ENCODE measurements around the gene LDLRAD4. TPM values are rescaled to one million over a fixed set of nuclear protein-coding genes. Genes with fewer than 3 reads are reported as not detected.

LDLRAD4 gene
- total RNA-seq, 4 donors from 2014 or later: 20.4 to 40.4 (median 35.3) TPM

DNA sequence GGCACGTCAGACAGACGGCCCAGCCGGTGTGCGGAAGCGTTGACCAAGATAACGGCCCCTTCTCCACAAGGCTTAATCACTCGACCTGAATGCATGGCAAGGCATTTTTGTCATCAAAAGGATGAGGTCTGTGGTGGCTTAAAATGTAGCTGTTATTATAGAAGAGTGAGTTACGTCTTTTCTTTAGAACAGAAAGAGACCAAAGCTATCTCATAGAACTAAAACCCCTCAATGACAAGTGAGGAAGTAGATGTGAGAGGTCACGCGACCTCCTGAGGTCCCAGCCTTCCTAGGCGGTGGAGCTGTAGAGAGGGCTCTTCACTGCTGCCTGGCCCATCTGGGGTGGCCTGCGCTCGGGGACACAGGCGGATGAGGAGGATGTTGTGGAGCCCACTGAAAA lies 75.7 kb downstream of the LDLRAD4 start:
- no peak overlapping the region for H3K27ac ChIP-seq (replicated peaks in 1 of 4)
- no peaks in the 10 kb centered on the region for H3K36me3 ChIP-seq
- DNase-seq (ENCODE audit: extremely low spot score): no peak
- intact Hi-C loops (cut with DNase I): no loop called here
- H3K4me1 ChIP-seq: peaks cover 4 to 54% (median 30%) of the 10 kb centered on the region in 4 donors
- H3K9me3 ChIP-seq: no peaks in the 10 kb centered on the region
- 93% methylated on average over 12 of the region's 14 CpGs for WGBS
- H3K4me3 ChIP-seq: no peak overlapping the region
- TF ChIP-seq CTCF (IDR thresholded peaks at IDR 0.05) (no peak), POLR2A (IDR thresholded peaks at IDR 0.05; ENCODE audit: low read depth) (no peak), POLR2AphosphoS5 (IDR thresholded peaks at IDR 0.05) (no peak), EP300 (IDR thresholded peaks at IDR 0.05) (no peak)
- H3K27me3 ChIP-seq: no peaks in the 10 kb centered on the region

DNA sequence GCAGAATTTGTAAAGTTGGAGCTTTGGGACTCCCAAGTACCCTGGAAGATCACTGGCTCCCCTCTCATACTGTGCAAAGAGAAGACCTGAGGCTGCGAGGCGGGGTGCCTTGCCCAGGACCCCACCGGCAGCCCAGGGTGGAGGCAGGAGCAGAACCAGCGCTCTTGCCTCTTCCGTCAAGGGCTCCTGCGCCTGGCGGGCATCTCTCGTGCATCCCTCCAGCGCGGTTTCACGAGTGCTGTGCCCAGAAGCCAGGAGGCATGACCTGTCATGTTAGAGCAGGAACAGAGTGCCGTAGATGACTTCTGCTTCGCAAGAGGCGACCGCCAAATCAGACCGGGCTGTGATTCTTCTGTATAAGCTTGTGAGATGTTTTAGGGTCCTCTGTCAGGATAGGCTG lies 77.3 kb downstream of the LDLRAD4 start:
- Histone ChIP-seq H3K27ac (replicated peaks in 1 of 4) (no peak overlapping the region), H3K9me3 (no peaks in the 10 kb centered on the region), H3K4me3 (no peak overlapping the region), H3K4me1 (peaks cover 13 to 54% (median 31%) of the 10 kb centered on the region in 4 donors), H3K36me3 (no peaks in the 10 kb centered on the region), H3K27me3 (no peaks in the 10 kb centered on the region)
- 90% methylated on average over 16 of the region's 16 CpGs for WGBS
- no peak for TF ChIP-seq CTCF (IDR thresholded peaks at IDR 0.05)
- no peak for TF ChIP-seq POLR2A (IDR thresholded peaks at IDR 0.05; ENCODE audit: low read depth)
- no peak for TF ChIP-seq POLR2AphosphoS5 (IDR thresholded peaks at IDR 0.05)
- no peak for TF ChIP-seq EP300 (IDR thresholded peaks at IDR 0.05)
- DNase-seq (ENCODE audit: extremely low spot score): no peak
- intact Hi-C loops (cut with DNase I): no loop called here

- TF ChIP-seq EP300 (IDR thresholded peaks at IDR 0.05) (no peak), POLR2A (IDR thresholded peaks at IDR 0.05; ENCODE audit: low read depth) (no peak), CTCF (IDR thresholded peaks at IDR 0.05) (no peak), POLR2AphosphoS5 (IDR thresholded peaks at IDR 0.05) (no peak)
- DNase-seq (ENCODE audit: extremely low spot score): no peak
- H3K9me3 ChIP-seq: no peaks in the 10 kb centered on the region
- no peaks in the 10 kb centered on the region for H3K27me3 ChIP-seq
- H3K36me3 ChIP-seq: no peaks in the 10 kb centered on the region
- no peak overlapping the region for H3K27ac ChIP-seq (replicated peaks in 1 of 4)
- intact Hi-C loops (cut with DNase I): no loop called here
- 93% methylated on average over 14 of the region's 15 CpGs for WGBS
- peaks cover 21 to 53% (median 36%) of the 10 kb centered on the region in 4 donors for H3K4me1 ChIP-seq
- H3K4me3 ChIP-seq: no peak overlapping the region
Observed at GRCh38 chr18:13296867-13297574, 78.5 kb downstream of the LDLRAD4 start.

GRCh38 chr18:13298262-13298661 lies 79.7 kb downstream of the LDLRAD4 start:
- H3K4me1 ChIP-seq: peaks cover 34 to 53% (median 39%) of the 10 kb centered on the region in 4 donors
- WGBS: 91% methylated on average over 10 of the region's 10 CpGs
- H3K36me3 ChIP-seq: no peaks in the 10 kb centered on the region
- no peaks in the 10 kb centered on the region for H3K27me3 ChIP-seq
- H3K4me3 ChIP-seq: no peak overlapping the region
- no peak for DNase-seq (ENCODE audit: extremely low spot score)
- TF ChIP-seq POLR2AphosphoS5 (IDR thresholded peaks at IDR 0.05) (no peak), CTCF (IDR thresholded peaks at IDR 0.05) (no peak), EP300 (IDR thresholded peaks at IDR 0.05) (no peak), POLR2A (IDR thresholded peaks at IDR 0.05; ENCODE audit: low read depth) (no peak)
- intact Hi-C loops (cut with DNase I): no loop called here
- H3K27ac ChIP-seq (replicated peaks in 1 of 4): no peak overlapping the region
- H3K9me3 ChIP-seq: no peaks in the 10 kb centered on the region

DNA sequence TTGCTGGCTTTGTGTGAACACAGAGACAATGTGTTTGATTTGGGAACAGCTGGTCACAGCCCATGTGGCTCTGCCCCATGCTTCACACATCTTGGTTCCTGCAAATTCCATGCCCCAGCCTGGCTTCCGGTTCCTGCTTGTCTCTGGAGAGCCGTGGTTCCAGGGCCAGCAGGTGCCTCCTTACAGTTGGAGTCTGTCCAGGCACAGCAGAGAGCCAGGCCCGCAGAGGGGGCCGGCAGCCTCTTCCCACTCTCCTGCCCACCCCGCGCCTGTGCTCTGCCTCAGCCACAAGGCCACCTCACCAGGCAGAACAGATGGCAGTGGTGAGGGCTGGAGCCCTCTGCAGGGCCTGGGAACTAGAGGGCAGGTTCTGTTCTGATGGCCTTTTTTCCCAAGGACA lies 81.5 kb downstream of the LDLRAD4 start:
- DNase-seq (ENCODE audit: extremely low spot score): no peak
- TF ChIP-seq POLR2A (IDR thresholded peaks at IDR 0.05; ENCODE audit: low read depth) (no peak), CTCF (IDR thresholded peaks at IDR 0.05) (no peak), POLR2AphosphoS5 (IDR thresholded peaks at IDR 0.05) (no peak), EP300 (IDR thresholded peaks at IDR 0.05) (no peak)
- Histone ChIP-seq H3K4me1 (peaks cover 26 to 45% (median 34%) of the 10 kb centered on the region in 4 donors), H3K27me3 (no peaks in the 10 kb centered on the region), H3K9me3 (no peaks in the 10 kb centered on the region), H3K4me3 (no peak overlapping the region), H3K36me3 (no peaks in the 10 kb centered on the region), H3K27ac (replicated peaks in 1 of 4) (no peak overlapping the region)
- intact Hi-C loops (cut with DNase I): no loop called here
- WGBS: no CpG with 5 or more reads among the region's 6 CpGs
